Peyer's patch (tissue), 4 donors: ENCODE measurements around the gene ANKRD11. TPM values are rescaled to one million over a fixed set of nuclear protein-coding genes. Genes with fewer than 3 reads are reported as not detected.

Source experiments
- DNase-seq, 3 donors: peaks; one replicate each; pipeline ENCODE4 v3.0.0-alpha.2; 2017 to 2019
- H3K27ac ChIP-seq, 4 donors: fragments of 200-600 bp; sonication (generic); one replicate each; pipeline ENCODE4 v1.5.1; 2016 to 2019
- H3K27me3 ChIP-seq, 2 donors: fragments of 200-600 bp; sonication (generic); one replicate each; pipeline ENCODE4 v1.5.1; 2019
- H3K36me3 ChIP-seq, 3 donors: fragments of 200-600 bp; sonication (generic); one replicate each; pipeline ENCODE4 v1.5.1; 2016 to 2019
- H3K4me1 ChIP-seq, 4 donors: fragments of 200-600 bp; sonication (generic); one replicate each; pipeline ENCODE4 v1.5.1; 2016 to 2019
- H3K4me3 ChIP-seq, 4 donors: fragments of 200-600 bp; sonication (generic); 1 replicate in 3 of 4; 2 replicates in 1 of 4; pipeline ENCODE4 v1.5.1; 2016 to 2019; ENCODE audit warnings: mild to moderate bottlenecking in 1 of 4
- H3K9me3 ChIP-seq, 4 donors: fragments of 200-600 bp; sonication (generic); one replicate each; pipeline ENCODE4 v1.5.1; 2016 to 2019; ENCODE audit warnings: mild to moderate bottlenecking in 1 of 4
- CTCF ChIP-seq, 6 experiments: fragments of 450-650 bp in 4 of 6; fragments of 200-600 bp in 2 of 6; sonication (generic) in 1 of 6; IDR thresholded peaks; one replicate each; pipeline ENCODE4 v1.5.1; 2017 to 2019; ENCODE audit warnings: antibody characterized with exemption in 6 of 6, mild to moderate bottlenecking in 3 of 6, moderate library complexity in 1 of 6
- POLR2A ChIP-seq, 2 donors: fragments of 450-650 bp; IDR thresholded peaks; one replicate each; pipeline ENCODE4 v1.5.1; 2017; ENCODE audit warnings: antibody characterized with exemption in 2 of 2, mild to moderate bottlenecking in 2 of 2, moderate library complexity in 2 of 2
- total RNA-seq, 4 donors: library from RNA; depleted of rRNA; stranded (reverse); fragments of >200 nt; gene quantifications; one replicate each; pipeline ENCODE4 v1.1.0, GENCODE V29; 2016

The ANKRD11 gene
- total RNA-seq, 4 donors from 2014 or later, result 177 to 227 (median 211) TPM

DNA sequence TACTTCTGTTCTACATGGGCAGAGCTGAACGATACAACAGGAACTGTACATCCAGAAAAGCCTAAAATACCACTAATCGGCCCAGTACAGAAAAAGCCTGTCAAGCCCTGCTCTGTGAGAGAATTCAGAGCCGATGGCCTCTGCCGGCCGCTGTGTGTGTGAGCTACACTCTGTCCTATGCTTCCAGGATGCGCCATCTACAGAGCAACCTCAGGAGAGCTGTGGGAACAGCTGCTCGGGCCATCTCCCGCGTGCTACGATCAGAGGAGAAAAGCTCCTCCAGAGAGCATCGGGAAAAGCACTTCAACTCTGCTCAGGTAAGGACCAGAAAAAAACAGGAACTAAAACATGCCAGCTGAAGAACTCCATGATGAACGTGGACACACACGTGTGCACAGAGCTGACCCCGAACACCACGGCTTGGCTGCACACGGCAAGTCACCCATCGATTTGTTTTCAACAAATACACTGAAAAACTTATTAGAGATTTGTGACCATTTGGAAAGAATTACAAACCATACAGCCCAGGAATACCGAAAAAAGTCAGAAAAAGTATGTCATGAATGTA lies 115.9 kb downstream of the ANKRD11 start:
- Histone ChIP-seq H3K27me3 (no peaks in the 10 kb centered on the region), H3K4me3 (no peak overlapping the region), H3K9me3 (no peaks in the 10 kb centered on the region), H3K36me3 (peaks cover 0 to 6% (median 0%) of the 10 kb centered on the region in 3 donors), H3K27ac (peak overlapping the region in 3 of 4 donors; percentile 4 to 58 (median 28)), H3K4me1 (peaks cover 0 to 16% (median 6%) of the 10 kb centered on the region in 4 donors)
- TF ChIP-seq CTCF (IDR thresholded peaks at IDR 0.05) (no peak), POLR2A (IDR thresholded peaks at IDR 0.05) (no peak)
- DNase-seq, result peak in 1 of 3 donors; percentile 25

- TF ChIP-seq POLR2A (IDR thresholded peaks at IDR 0.05), result no peak
- TF ChIP-seq CTCF (IDR thresholded peaks at IDR 0.05), result no peak
- peaks cover 0 to 8% (median 0%) of the 10 kb centered on the region in 3 donors for H3K36me3 ChIP-seq
- no peak overlapping the region for H3K4me3 ChIP-seq
- DNase-seq, result no peak
- H3K27me3 ChIP-seq, result no peaks in the 10 kb centered on the region
- no peaks in the 10 kb centered on the region for H3K9me3 ChIP-seq
- H3K4me1 ChIP-seq, result peaks cover 0 to 16% (median 4%) of the 10 kb centered on the region in 4 donors
- peak overlapping the region in 1 of 4 donors; percentile 28 for H3K27ac ChIP-seq
Measured at GRCh38 chr16:89373355-89374110, 116.8 kb downstream of the ANKRD11 start.

DNA sequence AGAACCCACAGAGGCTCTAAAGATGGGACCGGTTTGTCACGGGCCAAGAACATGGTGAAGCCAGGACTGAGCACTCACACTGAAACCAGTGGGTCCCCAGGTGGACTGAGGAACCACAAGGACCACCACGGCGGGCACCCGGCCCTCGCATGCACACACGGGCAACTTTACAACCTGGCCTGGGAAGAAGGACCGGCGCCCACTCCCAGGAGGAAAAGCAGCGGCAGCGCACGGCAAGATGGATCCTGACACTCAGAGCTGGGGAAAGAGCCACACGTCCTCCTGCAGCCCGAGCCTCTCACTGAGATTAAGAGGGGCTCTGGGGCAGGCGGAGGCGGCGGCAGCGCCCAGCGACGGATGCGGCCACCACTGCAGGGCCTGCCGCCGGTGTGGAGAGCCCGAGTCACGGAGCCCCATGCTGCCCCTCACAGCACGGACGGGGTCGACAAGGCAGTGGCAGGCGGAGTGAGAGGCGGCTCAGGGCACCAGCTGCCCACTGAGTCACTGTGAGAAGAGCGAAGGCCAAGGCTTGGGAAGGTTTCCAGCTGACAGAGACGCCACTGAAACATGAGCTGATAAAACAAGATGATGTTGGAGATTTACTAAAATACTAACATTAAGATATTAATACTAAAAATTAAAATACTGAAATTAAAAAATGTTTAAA lies 118.3 kb downstream of the ANKRD11 start:
- Histone ChIP-seq H3K27me3 (no peaks in the 10 kb centered on the region), H3K36me3 (peaks cover 0 to 8% (median 0%) of the 10 kb centered on the region in 3 donors), H3K27ac (no peak overlapping the region), H3K9me3 (no peaks in the 10 kb centered on the region), H3K4me1 (peaks cover 0 to 16% (median 4%) of the 10 kb centered on the region in 4 donors), H3K4me3 (no peak overlapping the region)
- TF ChIP-seq POLR2A (IDR thresholded peaks at IDR 0.05) (no peak), CTCF (IDR thresholded peaks at IDR 0.05) (no peak)
- DNase-seq, result no peak

GRCh38 chr16:89371386-89371785 lies 119.0 kb downstream of the ANKRD11 start:
- DNase-seq, result no peak
- H3K36me3 ChIP-seq, result peaks cover 0 to 8% (median 0%) of the 10 kb centered on the region in 3 donors
- no peaks in the 10 kb centered on the region for H3K9me3 ChIP-seq
- no peak for TF ChIP-seq POLR2A (IDR thresholded peaks at IDR 0.05)
- TF ChIP-seq CTCF (IDR thresholded peaks at IDR 0.05), result no peak
- H3K4me1 ChIP-seq, result peaks cover 0 to 16% (median 4%) of the 10 kb centered on the region in 4 donors
- H3K4me3 ChIP-seq, result no peak overlapping the region
- no peak overlapping the region for H3K27ac ChIP-seq
- no peaks in the 10 kb centered on the region for H3K27me3 ChIP-seq

- Histone ChIP-seq H3K27ac (no peak overlapping the region), H3K4me3 (no peak overlapping the region), H3K36me3 (peaks cover 0 to 8% (median 0%) of the 10 kb centered on the region in 3 donors), H3K27me3 (no peaks in the 10 kb centered on the region), H3K4me1 (peaks cover 0 to 18% (median 4%) of the 10 kb centered on the region in 4 donors), H3K9me3 (no peaks in the 10 kb centered on the region)
- no peak for TF ChIP-seq POLR2A (IDR thresholded peaks at IDR 0.05)
- TF ChIP-seq CTCF (IDR thresholded peaks at IDR 0.05), result no peak
- no peak for DNase-seq
Measured at GRCh38 chr16:89370601-89371000, 119.8 kb downstream of the ANKRD11 start.
